Measurements from ENCODE around the gene PFDN2.

GRCh38 chr1:161079436-161080110, 38.3 kb downstream of the PFDN2 start:
- TF ChIP-seq POLR2A (IDR thresholded peaks at IDR 0.05; ENCODE audit: low read depth, low read length) = no peak
- TF ChIP-seq CTCF (IDR thresholded peaks at IDR 0.05; ENCODE audit: extremely low read depth in 1 of 2, insufficient read depth in 1 of 2, low read depth in 1 of 2, low read length in 2 of 2) = no peak
- TF ChIP-seq POLR2AphosphoS5 (IDR thresholded peaks at IDR 0.05; ENCODE audit: insufficient read depth, low read depth, low read length) = no peak
- TF ChIP-seq EZH2 (IDR thresholded peaks at IDR 0.05; ENCODE audit: borderline replicate concordance, low read depth, low read length, severe bottlenecking) = no peak
- TF ChIP-seq JUN (IDR thresholded peaks at IDR 0.05; ENCODE audit: borderline replicate concordance, insufficient read depth, insufficient read length, low read depth) = no peak
- TF ChIP-seq MAX (IDR thresholded peaks at IDR 0.05; ENCODE audit: insufficient read depth, insufficient read length) = no peak
- TF ChIP-seq FOS (IDR thresholded peaks at IDR 0.05; ENCODE audit: borderline replicate concordance, insufficient read depth, low read length) = no peak
